SK-N-SH (cell line): ENCODE results near the gene NRM. TPM values are rescaled to one million over a fixed set of nuclear protein-coding genes. Genes with fewer than 3 reads are reported as not detected.
A peak's percentile ranks its signal among the peaks of the same experiment; 100 is the strongest.
"Not testable (repeated sequence)": the region's sequence is repeated elsewhere in the genome, so short reads cannot be mapped to it uniquely, and the experiment has no call there.

Experiments used
- CTCF ChIA-PET: fragments of 300-600, 350-600 bp; formaldehyde crosslinking; extraction: SDS; loops from one replicate; lab custom pipeline; 2021; lab: Yijun Ruan, JAX
- POLR2A ChIA-PET: fragments of 350-600 bp; sonication (Branson Sonifier 250); formaldehyde crosslinking; extraction: SDS; loops from one replicate; lab custom pipeline; 2020; ENCODE audit warnings: antibody characterized with exemption, inconsistent platforms; lab: Yijun Ruan, JAX
- DNase-seq: peaks from one replicate; pipeline ENCODE4 v3.0.0; 2012
- H2AFZ ChIP-seq: fragments of 200-600 bp; sonication (generic); 2 replicates; pipeline ENCODE4 v1.8.1; 2016; ENCODE audit warnings: antibody characterized with exemption, mild to moderate bottlenecking, low read depth
- H3F3A ChIP-seq: fragments of 200-600 bp; sonication (generic); replicated peaks from 2 replicates; pipeline ENCODE3; 2016; ENCODE audit warnings: antibody characterized with exemption, mild to moderate bottlenecking; ENCODE audit not compliant: insufficient read depth
- H3K27ac ChIP-seq, 2 experiments: fragments of 200-500 bp in 1 of 2; fragments of 200-600 bp in 1 of 2; sonication (Bioruptor generic) in 1 of 2; sonication (generic), shearing (Covaris generic) in 1 of 2; 2 replicates each; pipeline versions ENCODE4 v1.5.1 to v1.6.1; 2014 to 2016; ENCODE audit warnings: low read depth in 2 of 2, inconsistent platforms in 1 of 2, low read length in 1 of 2, mild to moderate bottlenecking in 1 of 2, mixed read lengths in 1 of 2
- H3K27me3 ChIP-seq: fragments of 200-600 bp; sonication (generic), shearing (Covaris generic); 2 replicates; pipeline ENCODE4 v1.6.1; 2016; ENCODE audit warnings: mixed run types; ENCODE audit not compliant: insufficient read depth
- H3K36me3 ChIP-seq, 2 experiments: fragments of 200-500 bp in 1 of 2; fragments of 200-600 bp in 1 of 2; sonication (Bioruptor generic) in 1 of 2; sonication (generic) in 1 of 2; replicated peaks in 1 of 2; 2 replicates each; pipeline versions ENCODE3 to v1.5.1; 2014 to 2016; ENCODE audit warnings: low read length in 1 of 2, mild to moderate bottlenecking in 1 of 2; ENCODE audit not compliant: insufficient read depth in 2 of 2, control insufficient read depth in 1 of 2
- H3K4me1 ChIP-seq, 2 experiments: fragments of 200-500 bp in 1 of 2; fragments of 200-600 bp in 1 of 2; sonication (Bioruptor generic) in 1 of 2; sonication (generic), shearing (Covaris generic) in 1 of 2; 2 replicates each; pipeline versions ENCODE4 v1.5.1 to v1.6.1; 2014 to 2016; ENCODE audit warnings: low read depth in 1 of 2, low read length in 1 of 2, mixed run types in 1 of 2; ENCODE audit not compliant: insufficient read depth in 2 of 2, control insufficient read depth in 1 of 2
- H3K4me2 ChIP-seq: fragments of 200-600 bp; sonication (generic), shearing (Covaris generic); 2 replicates; pipeline ENCODE4 v1.6.1; 2017; ENCODE audit warnings: mixed run types
- H3K4me3 ChIP-seq, 2 experiments: fragments of 200-500 bp in 1 of 2; fragments of 200-600 bp in 1 of 2; sonication (Bioruptor generic) in 1 of 2; sonication (generic), shearing (Covaris generic) in 1 of 2; 2 replicates each; pipeline versions ENCODE4 v1.5.1 to v1.8.1; 2014 to 2016; ENCODE audit warnings: low read depth in 2 of 2, inconsistent platforms in 1 of 2, low read length in 1 of 2, mild to moderate bottlenecking in 1 of 2, mixed read lengths in 1 of 2, moderate library complexity in 1 of 2
- H3K79me2 ChIP-seq: fragments of 200-600 bp; sonication (generic); 2 replicates; pipeline ENCODE4 v1.8.1; 2017; ENCODE audit warnings: mild to moderate bottlenecking; ENCODE audit not compliant: insufficient read depth
- H3K9ac ChIP-seq: fragments of 200-600 bp; sonication (generic); 2 replicates; pipeline ENCODE4 v1.6.1; 2017; ENCODE audit warnings: mixed run types
- H3K9me2 ChIP-seq: fragments of 200-600 bp; sonication (generic); 2 replicates; pipeline ENCODE4 v1.6.1; 2017; ENCODE audit warnings: mixed run types
- H3K9me3 ChIP-seq: fragments of 200-600 bp; sonication (generic); 2 replicates; pipeline ENCODE4 v1.6.1; 2017; ENCODE audit warnings: mixed run types, mild to moderate bottlenecking, moderate library complexity
- H4K20me1 ChIP-seq: fragments of 200-600 bp; sonication (generic); 2 replicates; pipeline ENCODE4 v1.6.1; 2017; ENCODE audit warnings: mild to moderate bottlenecking, mixed run types; ENCODE audit not compliant: insufficient read depth
- CHD2 ChIP-seq: fragments of 150-350 bp; IDR thresholded peaks from 2 replicates; pipeline ENCODE4 v1.6.1; 2018; ENCODE audit warnings: low read length; ENCODE audit not compliant: partially characterized antibody
- CTCF ChIP-seq: fragments of 200-600 bp; sonication (generic); IDR thresholded peaks from 2 replicates; pipeline ENCODE4 v1.6.1; 2017; ENCODE audit warnings: antibody characterized with exemption, mild to moderate bottlenecking, moderate library complexity
- FOXJ3 ChIP-seq: sonication (generic); formaldehyde crosslinking; IDR thresholded peaks from 2 replicates; pipeline ENCODE4 v1.5.1; 2020; ENCODE audit warnings: mild to moderate bottlenecking, missing genetic modification reagents
- FOXM1 ChIP-seq: IDR thresholded peaks from 2 replicates; pipeline ENCODE4 v1.4.0; 2012; ENCODE audit warnings: low read depth, mild to moderate bottlenecking
- GABPA ChIP-seq: IDR thresholded peaks from 2 replicates; pipeline ENCODE4 v1.4.0; 2012; ENCODE audit warnings: low read depth, mild to moderate bottlenecking
- MEF2A ChIP-seq: IDR thresholded peaks from 2 replicates; pipeline ENCODE4 v1.4.0; 2012; ENCODE audit warnings: low read depth, borderline replicate concordance
- POLR2AphosphoS5 ChIP-seq: IDR thresholded peaks from 2 replicates; pipeline ENCODE4 v1.6.1; 2012; ENCODE audit warnings: low read depth, low read length
- REST ChIP-seq: IDR thresholded peaks from 2 replicates; pipeline ENCODE4 v1.6.1; 2012; ENCODE audit warnings: mild to moderate bottlenecking, low read depth, low read length, moderate library complexity
- SMC3 ChIP-seq: IDR thresholded peaks from 2 replicates; pipeline ENCODE4 v1.6.1; 2012; ENCODE audit warnings: low read depth, low read length, improper control_type of control experiment
- TAF1 ChIP-seq: IDR thresholded peaks from 2 replicates; pipeline ENCODE4 v1.6.1; 2012; ENCODE audit warnings: low read depth, mild to moderate bottlenecking, low read length, moderate library complexity, borderline replicate concordance
- USF1 ChIP-seq: IDR thresholded peaks from 2 replicates; pipeline ENCODE4 v1.4.0; 2012; ENCODE audit warnings: low read depth, borderline replicate concordance
- YY1 ChIP-seq: IDR thresholded peaks from 2 replicates; pipeline ENCODE4 v1.4.0; 2012; ENCODE audit warnings: low read depth, mild to moderate bottlenecking
- ZBTB33 ChIP-seq: IDR thresholded peaks from 2 replicates; pipeline ENCODE4 v1.4.0; 2012; ENCODE audit warnings: low read depth, borderline replicate concordance
- WGBS: methylation state at CpG from one replicate; pipeline ENCODE4 v1.1.6; 2017; ENCODE audit warnings: low lambda C conversion rate; 5-methylcytosine and 5-hydroxymethylcytosine counted together
- polyA plus RNA-seq, 3 experiments: library from polyadenylated mRNA; depleted of rRNA; stranded (reverse); fragments of >200 nt; gene quantifications; 2 replicates each; pipeline ENCODE4 v1.2.3, GENCODE V29; 2012

NRM gene
- polyA plus RNA-seq, 1 of the 3 experiments (the other 2 are of a cell fraction), result 26.8 TPM

- CTCF ChIA-PET, result interaction anchor here (0.6 to 42.4 kb wide), 32 partner anchors 8 to 191 kb away, joined by 3 to 838 read pairs (median 4); partner anchors contain the start of genes ATAT1, DHX16, FLOT1 and MRPS18B
- Histone ChIP-seq H3K4me3 (peak overlapping the region; percentile 89 to 93), H3K27ac (peak overlapping the region; percentile 56 to 93), H3K4me1 (peaks cover 26 to 39% of the 10 kb centered on the region in 2 experiments), H3K36me3 (peaks cover 35 to 40% of the 10 kb centered on the region in 2 experiments), H3K9ac (peak overlapping the region; percentile 100; the same call in 1 of the 2 replicates), H3F3A (peaks cover 76% of the 10 kb centered on the region), H3K79me2 (peaks cover 72% of the 10 kb centered on the region), H3K4me2 (peak overlapping the region; percentile 91), H4K20me1 (peaks cover 58% of the 10 kb centered on the region)
- not testable (repeated sequence) for H3K27me3 ChIP-seq, H3K9me2 ChIP-seq, DNase-seq, H3K9me3 ChIP-seq, H2AFZ ChIP-seq
- POLR2A ChIA-PET, result interaction anchor here (1.2 to 2.9 kb wide), 6 partner anchors 7 to 51 kb away, joined by 3 to 24 read pairs (median 4); partner anchors contain the start of gene DHX16
- 45% methylated on average over 9 of the region's 16 CpGs for WGBS
- TF ChIP-seq POLR2AphosphoS5, result peak; percentile 19; the same call in 1 of the 2 replicates
These were observed 32.5 kb upstream of the NRM start for GRCh38 chr6:30723159-30723842.

GRCh38 chr6:30722280-30723112 is 31.7 kb upstream of the NRM start:
- WGBS, result under 1% methylated on average over 27 of the region's 27 CpGs
- ChIA-PET POLR2A (interaction anchor here (1.2 to 2.9 kb wide), 6 partner anchors 8 to 110 kb away, joined by 3 to 24 read pairs (median 4); no protein-coding TSS in a partner anchor), CTCF (interaction anchor here (0.6 to 42.4 kb wide), 36 partner anchors 9 to 184 kb away, joined by 3 to 838 read pairs (median 4); partner anchors contain the start of genes ATAT1, DHX16, FLOT1 and MRPS18B)
- H2AFZ ChIP-seq, result no peak overlapping the region
- H4K20me1 ChIP-seq, result peaks cover 56% of the 10 kb centered on the region
- peaks cover 29 to 39% of the 10 kb centered on the region in 2 experiments for H3K4me1 ChIP-seq
- H3K27ac ChIP-seq, result peak overlapping the region; percentile 0 to 93; a peak in 3 of 4 replicates
- peak overlapping the region; percentile 89 to 93 for H3K4me3 ChIP-seq
- peak overlapping the region; percentile 100 for H3K9ac ChIP-seq
- peaks cover 76% of the 10 kb centered on the region for H3K79me2 ChIP-seq
- no peaks in the 10 kb centered on the region for H3K9me3 ChIP-seq
- DNase-seq, result peak; percentile 73
- peaks cover 31 to 37% of the 10 kb centered on the region in 2 experiments for H3K36me3 ChIP-seq
- H3F3A ChIP-seq, result peaks cover 74% of the 10 kb centered on the region
- no peaks in the 10 kb centered on the region for H3K27me3 ChIP-seq
- H3K9me2 ChIP-seq, result no peaks in the 10 kb centered on the region
- peak overlapping the region; percentile 91 for H3K4me2 ChIP-seq
- no peak for TF ChIP-seq ZBTB33
- no peak for TF ChIP-seq YY1
- no peak for TF ChIP-seq MEF2A
- TF ChIP-seq SMC3, result peak; percentile 67
- peak; percentile 20 for TF ChIP-seq CHD2
- no peak for TF ChIP-seq REST
- TF ChIP-seq CTCF, result peak; percentile 97
- peak; percentile 48; the same call in 1 of the 2 replicates for TF ChIP-seq POLR2AphosphoS5
- TF ChIP-seq TAF1, result no peak
- TF ChIP-seq USF1, result no peak
- no peak for TF ChIP-seq FOXJ3 (CRISPR knock-in tag)
- TF ChIP-seq GABPA, result no peak
- no peak for TF ChIP-seq FOXM1
